HCT116 (cell line): ENCODE results near the gene DOCK1. TPM values are rescaled to one million over a fixed set of nuclear protein-coding genes. Genes with fewer than 3 reads are reported as not detected.

ENCODE experiments used
- ATAC-seq: fragments of 200-7000 bp; cut with Tn5 transposase; 2 replicates; pipeline ENCODE4 v1.9.1; 2020; ENCODE audit warnings: mild to moderate bottlenecking, moderate library complexity
- BruUV-seq: library from RNA; stranded (reverse); fragments of 400-500 nt; replicated peaks from 2 replicates; lab custom pipeline; 2021; lab: Mats Ljungman, UMichigan
- CTCF ChIA-PET: fragments of 300-600 bp; sonication (Branson Sonifier 250); formaldehyde crosslinking; loops from one replicate; lab custom pipeline; 2021; ENCODE audit warnings: antibody characterized with exemption; lab: Charles Lee
- POLR2A ChIA-PET: fragments of 300-600, 350-600 bp; sonication (Branson Sonifier 250); formaldehyde crosslinking; loops from one replicate; lab custom pipeline; 2021; ENCODE audit warnings: antibody characterized with exemption; lab: Charles Lee
- RAD21 ChIA-PET, 2 experiments: fragments of 300-600 bp; sonication (Branson Sonifier 250); formaldehyde crosslinking; loops; one replicate each; lab custom pipeline; 2023; ENCODE audit warnings: low total read pairs in 2 of 2; ENCODE audit not compliant: uncharacterized antibody in 2 of 2, unreplicated experiment in 2 of 2, low non-redundant PET in 1 of 2; lab: Charles Lee
- DNase-seq: peaks from one replicate; pipeline ENCODE4 v3.0.0-alpha.2; 2010; ENCODE audit warnings: low read depth, low spot score
- H2AFZ ChIP-seq: fragments of 200-600 bp; shearing (Covaris generic), sonication (generic); 2 replicates; pipeline ENCODE4 v1.6.1; 2017; ENCODE audit warnings: low read depth, mixed run types, mixed read lengths, antibody characterized with exemption, low read length; ENCODE audit not compliant: poor library complexity, severe bottlenecking
- H3K27ac ChIP-seq: 2 replicates; pipeline ENCODE4 v1.5.1; 2012; ENCODE audit warnings: low read depth, low read length
- H3K27me3 ChIP-seq: fragments of 200-600 bp; sonication (generic); 2 replicates; pipeline ENCODE4 v1.6.1; 2016; ENCODE audit warnings: mixed run types, low read length, mixed read lengths; ENCODE audit not compliant: insufficient read depth
- H3K36me3 ChIP-seq, 2 experiments: fragments of 200-500 bp in 1 of 2; fragments of 200-600 bp in 1 of 2; sonication (Bioruptor generic) in 1 of 2; sonication (generic) in 1 of 2; 2 replicates each; pipeline versions ENCODE4 v1.5.1 to v1.6.1; 2014 to 2016; ENCODE audit warnings: low read length in 2 of 2, inconsistent platforms in 1 of 2, mixed read lengths in 1 of 2, mixed run types in 1 of 2; ENCODE audit not compliant: insufficient read depth in 2 of 2, control insufficient read depth in 1 of 2
- H3K4me1 ChIP-seq, 2 experiments: fragments of 200-600 bp in 1 of 2; sonication (generic) in 1 of 2; 2 replicates each; pipeline versions ENCODE4 v1.5.1 to v1.6.1; 2012 to 2017; ENCODE audit warnings: low read length in 2 of 2, inconsistent platforms in 1 of 2, mild to moderate bottlenecking in 1 of 2, mixed read lengths in 1 of 2, mixed run types in 1 of 2, moderate library complexity in 1 of 2; ENCODE audit not compliant: insufficient read depth in 2 of 2, control insufficient read depth in 1 of 2
- H3K4me2 ChIP-seq: fragments of 200-600 bp; sonication (generic); 2 replicates; pipeline ENCODE4 v1.6.1; 2017; ENCODE audit warnings: mixed run types, low read length, mixed read lengths
- H3K4me3 ChIP-seq, 2 experiments: fragments of 200-600 bp in 1 of 2; sonication (generic) in 1 of 2; replicated peaks in 1 of 2; 2 replicates each; pipeline ENCODE4 v1.5.1; 2011 to 2016; ENCODE audit warnings: low read length in 2 of 2, control low read depth in 1 of 2, low read depth in 1 of 2, mild to moderate bottlenecking in 1 of 2, mixed read lengths in 1 of 2, mixed run types in 1 of 2
- H3K79me2 ChIP-seq: fragments of 200-600 bp; sonication (generic); 2 replicates; pipeline ENCODE4 v1.6.1; 2017; ENCODE audit warnings: mild to moderate bottlenecking, mixed run types, low read length, moderate library complexity, mixed read lengths; ENCODE audit not compliant: insufficient read depth
- H3K9ac ChIP-seq: fragments of 200-600 bp; sonication (generic); 2 replicates; pipeline ENCODE4 v1.6.1; 2016; ENCODE audit warnings: low read length, mixed read lengths
- H3K9me2 ChIP-seq: fragments of 200-600 bp; sonication (generic), shearing (Covaris generic); 2 replicates; pipeline ENCODE4 v1.6.1; 2017; ENCODE audit warnings: mixed run types, mild to moderate bottlenecking, moderate library complexity; ENCODE audit not compliant: insufficient read depth
- H3K9me3 ChIP-seq, 2 experiments: fragments of 200-500 bp in 1 of 2; fragments of 200-600 bp in 1 of 2; sonication (Bioruptor generic) in 1 of 2; sonication (generic) in 1 of 2; 2 replicates each; pipeline ENCODE4 v1.6.1; 2014 to 2017; ENCODE audit warnings: low read length in 2 of 2, mixed read lengths in 2 of 2, inconsistent platforms in 1 of 2, low read depth in 1 of 2, mild to moderate bottlenecking in 1 of 2, mixed run types in 1 of 2, moderate library complexity in 1 of 2; ENCODE audit not compliant: control insufficient read depth in 1 of 2, insufficient read depth in 1 of 2
- H4K20me1 ChIP-seq: fragments of 200-600 bp; sonication (generic), shearing (Covaris generic); 2 replicates; pipeline ENCODE4 v1.6.1; 2017; ENCODE audit warnings: mixed run types, mild to moderate bottlenecking, moderate library complexity; ENCODE audit not compliant: insufficient read depth
- ATF3 ChIP-seq: IDR thresholded peaks from 2 replicates; pipeline ENCODE4 v1.6.1; 2012
- CEBPB ChIP-seq: IDR thresholded peaks from 2 replicates; pipeline ENCODE4 v1.6.1; 2012; ENCODE audit warnings: low read depth
- EGR1 ChIP-seq: IDR thresholded peaks from 2 replicates; pipeline ENCODE4 v1.6.1; 2012; ENCODE audit warnings: low read depth
- ELF1 ChIP-seq: IDR thresholded peaks from 2 replicates; pipeline ENCODE4 v1.6.1; 2012; ENCODE audit warnings: low read depth, borderline replicate concordance
- EZH2 ChIP-seq: fragments of 200-600 bp; sonication (generic); IDR thresholded peaks from 2 replicates; pipeline ENCODE4 v1.6.1; 2017; ENCODE audit warnings: antibody characterized with exemption, mixed run types
- JUND ChIP-seq: IDR thresholded peaks from 2 replicates; pipeline ENCODE4 v1.6.1; 2012
- POLR2A ChIP-seq: IDR thresholded peaks from 2 replicates; pipeline ENCODE4 v1.7.0; 2011; ENCODE audit warnings: borderline replicate concordance; ENCODE audit not compliant: insufficient read depth, insufficient read length; ENCODE audit errors: extremely low read depth
- POLR2AphosphoS5 ChIP-seq: IDR thresholded peaks from 2 replicates; pipeline ENCODE4 v1.6.1; 2011; ENCODE audit warnings: mild to moderate bottlenecking, low read depth, low read length, moderate library complexity
- RAD21 ChIP-seq: IDR thresholded peaks from 2 replicates; pipeline ENCODE4 v1.6.1; 2012; ENCODE audit warnings: low read depth, mild to moderate bottlenecking
- SIN3A ChIP-seq: IDR thresholded peaks from 2 replicates; pipeline ENCODE4 v1.6.1; 2012; ENCODE audit warnings: low read depth
- SP1 ChIP-seq: IDR thresholded peaks from 2 replicates; pipeline ENCODE4 v1.6.1; 2012; ENCODE audit warnings: low read depth
- SRF ChIP-seq: IDR thresholded peaks from 2 replicates; pipeline ENCODE4 v1.6.1; 2012; ENCODE audit warnings: low read depth
- TCF7L2 ChIP-seq: IDR thresholded peaks from 2 replicates; pipeline ENCODE4 v1.7.0; 2011; ENCODE audit warnings: borderline replicate concordance, inconsistent platforms; ENCODE audit not compliant: insufficient read depth, insufficient read length; ENCODE audit errors: extremely low read depth
- ZNF274 ChIP-seq: fragments of 200-500 bp; sonication (Bioruptor generic); IDR thresholded peaks from 2 replicates; pipeline ENCODE4 v1.6.1; 2014; ENCODE audit warnings: mild to moderate bottlenecking, low read depth, low read length, inconsistent platforms
- intact Hi-C: fragments of 100-400 bp; cut with micrococcal nuclease; formaldehyde crosslinking; loops from 2 replicates; pipeline ENCODE4 v1.10.0; 2022
- total RNA-seq: library from RNA; stranded (reverse); gene quantifications from one replicate; pipeline ENCODE4 v1.2.1, GENCODE V29; 2021; ENCODE audit not compliant: unreplicated experiment

The DOCK1 gene
- total RNA-seq, 1 experiment from 2014 or later = 46.5 TPM

GRCh38 chr10:127337801-127338200 is 432.6 kb downstream of the DOCK1 start:
- Histone ChIP-seq H3K4me2 (no peak overlapping the region), H3K36me3 (no peaks in the 10 kb centered on the region), H3K4me1 (no peaks in the 10 kb centered on the region), H4K20me1 (no peaks in the 10 kb centered on the region), H3K27me3 (no peaks in the 10 kb centered on the region), H2AFZ (no peak overlapping the region), H3K9me3 (no peaks in the 10 kb centered on the region), H3K27ac (no peak overlapping the region), H3K9ac (no peak overlapping the region), H3K4me3 (no peak overlapping the region), H3K9me2 (no peaks in the 10 kb centered on the region), H3K79me2 (no peaks in the 10 kb centered on the region)
- DNase-seq = no peak
- RAD21 ChIA-PET = no interaction called here
- intact Hi-C loops = no loop called here
- no peak for TF ChIP-seq SP1
- TF ChIP-seq TCF7L2 = no peak
- TF ChIP-seq POLR2A = no peak
- no peak for TF ChIP-seq SRF
- TF ChIP-seq ZNF274 = no peak
- TF ChIP-seq CEBPB = no peak
- TF ChIP-seq RAD21 = no peak
- no peak for TF ChIP-seq POLR2AphosphoS5
- no peak for TF ChIP-seq ELF1
- TF ChIP-seq ATF3 = no peak
- no peak for TF ChIP-seq SIN3A
- no peak for TF ChIP-seq JUND
- TF ChIP-seq EGR1 = no peak
- TF ChIP-seq EZH2 = no peak
- CTCF ChIA-PET = no interaction called here
- POLR2A ChIA-PET = no interaction called here
- no peak for ATAC-seq
- no TSS peak for BruUV-seq
